ENCODE data around the gene SLC13A4. TPM values are rescaled to one million over a fixed set of nuclear protein-coding genes. Genes with fewer than 3 reads are reported as not detected.

The SLC13A4 gene
- total RNA-seq, 1 donor from 2014 or later, result 5.2 TPM

- H3K36me3 Mint-ChIP-seq, result peaks cover 7% of the 10 kb centered on the region
- H3K27me3 Mint-ChIP-seq, result no peaks in the 10 kb centered on the region
- peaks cover 4% of the 10 kb centered on the region for H3K9me3 Mint-ChIP-seq
- H3K4me3 Mint-ChIP-seq, result no peak overlapping the region
- no peak for DNase-seq (ENCODE audit: extremely low spot score, unreplicated experiment)
- no peak overlapping the region for H3K27ac Mint-ChIP-seq
- no peak for TF ChIP-seq CTCF (conservative IDR thresholded peaks at IDR 0.05)
- peaks cover 12% of the 10 kb centered on the region for H3K4me1 Mint-ChIP-seq (ENCODE audit: unreplicated experiment)
Observed at GRCh38 chr7:135709508-135709907, 18.5 kb downstream of the SLC13A4 start.

DNA sequence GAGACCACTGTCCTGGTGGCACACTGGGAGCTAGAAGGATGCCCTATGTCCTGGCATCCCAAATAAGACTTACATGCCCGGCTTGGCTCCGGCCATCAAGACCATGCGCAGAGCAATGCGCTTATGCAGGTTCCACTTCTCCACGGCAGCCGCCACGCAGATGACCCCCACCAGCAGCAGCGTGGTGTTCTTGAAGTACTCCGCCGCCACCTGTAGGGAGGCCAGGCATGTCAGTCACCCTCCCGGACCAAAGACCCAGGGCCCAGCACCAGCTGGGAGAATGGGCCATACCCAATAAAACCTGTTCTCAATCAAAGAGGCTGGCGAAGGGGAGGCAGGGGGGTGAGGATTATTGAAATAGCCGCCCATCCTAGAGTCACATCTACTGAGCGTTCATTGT is 19.9 kb downstream of the SLC13A4 start:
- H3K36me3 Mint-ChIP-seq, result peaks cover 8% of the 10 kb centered on the region
- H3K27me3 Mint-ChIP-seq, result no peaks in the 10 kb centered on the region
- peak overlapping the region; percentile 93 for H3K27ac Mint-ChIP-seq
- no peak overlapping the region for H3K4me3 Mint-ChIP-seq
- no peak for DNase-seq (ENCODE audit: extremely low spot score, unreplicated experiment)
- peaks cover 15% of the 10 kb centered on the region for H3K4me1 Mint-ChIP-seq (ENCODE audit: unreplicated experiment)
- H3K9me3 Mint-ChIP-seq, result peaks cover 4% of the 10 kb centered on the region
- TF ChIP-seq CTCF (conservative IDR thresholded peaks at IDR 0.05), result no peak

GRCh38 chr7:135707570-135707966 is 20.4 kb downstream of the SLC13A4 start:
- DNase-seq (ENCODE audit: extremely low spot score, unreplicated experiment), result no peak
- Mint-ChIP-seq H3K9me3 (peaks cover 4% of the 10 kb centered on the region), H3K27ac (peak overlapping the region; percentile 93), H3K4me1 (ENCODE audit: unreplicated experiment) (peaks cover 11% of the 10 kb centered on the region), H3K27me3 (no peaks in the 10 kb centered on the region), H3K36me3 (peaks cover 8% of the 10 kb centered on the region), H3K4me3 (no peak overlapping the region)
- no peak for TF ChIP-seq CTCF (conservative IDR thresholded peaks at IDR 0.05)

GRCh38 chr7:135706858-135707569 is 21.0 kb downstream of the SLC13A4 start:
- peaks cover 4% of the 10 kb centered on the region for H3K9me3 Mint-ChIP-seq
- TF ChIP-seq CTCF (conservative IDR thresholded peaks at IDR 0.05), result no peak

DNA sequence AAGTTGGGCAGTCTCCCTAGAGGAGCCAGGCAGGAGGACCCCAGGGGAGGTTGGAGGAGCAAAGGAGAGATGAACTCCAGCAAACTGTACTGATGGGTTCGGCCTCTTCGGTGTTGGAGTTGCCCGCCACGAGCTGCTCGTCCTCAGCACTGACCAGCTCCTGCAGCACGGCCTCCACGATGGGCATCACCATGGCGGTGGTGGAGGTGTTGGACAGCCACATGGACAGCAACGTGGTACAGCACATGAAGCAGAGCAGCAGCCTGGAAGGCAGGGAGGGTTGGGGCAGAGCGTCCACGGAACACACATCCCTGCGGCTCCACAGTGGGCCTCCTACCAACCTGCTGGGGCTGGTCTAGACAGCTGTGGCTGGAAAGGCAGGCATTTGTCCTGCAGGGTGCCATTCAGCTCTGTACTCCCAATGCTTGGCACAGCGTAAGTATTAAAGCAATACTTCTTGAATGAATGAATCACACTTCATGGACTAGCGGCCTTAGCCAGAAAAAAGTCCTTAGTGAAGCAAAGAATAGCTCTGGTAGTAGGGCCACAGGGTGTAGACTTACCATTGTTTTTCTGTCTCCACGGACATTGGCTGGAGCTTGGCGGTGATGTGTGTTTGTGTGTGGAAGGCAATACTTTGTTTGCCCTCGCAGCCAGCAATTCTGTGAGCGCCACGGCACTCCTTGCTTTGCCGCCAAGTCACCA is 21.8 kb downstream of the SLC13A4 start:
- peak overlapping the region; percentile 93 for H3K27ac Mint-ChIP-seq
- no peak for TF ChIP-seq CTCF (conservative IDR thresholded peaks at IDR 0.05)
- no peaks in the 10 kb centered on the region for H3K27me3 Mint-ChIP-seq
- peaks cover 10% of the 10 kb centered on the region for H3K4me1 Mint-ChIP-seq (ENCODE audit: unreplicated experiment)
- no peak for DNase-seq (ENCODE audit: extremely low spot score, unreplicated experiment)
- H3K36me3 Mint-ChIP-seq, result peaks cover 8% of the 10 kb centered on the region
- peaks cover 4% of the 10 kb centered on the region for H3K9me3 Mint-ChIP-seq
- no peak overlapping the region for H3K4me3 Mint-ChIP-seq

More at GRCh38 chr7:135706858-135707569, 21.0 kb downstream of the SLC13A4 start:
- Mint-ChIP-seq H3K36me3 (peaks cover 8% of the 10 kb centered on the region), H3K4me3 (peak overlapping the region; percentile 15), H3K4me1 (ENCODE audit: unreplicated experiment) (peaks cover 10% of the 10 kb centered on the region), H3K27ac (peak overlapping the region; percentile 93), H3K27me3 (no peaks in the 10 kb centered on the region)
- no peak for DNase-seq (ENCODE audit: extremely low spot score, unreplicated experiment)
